Panc1 (cell line): Measurements from ENCODE around the gene KIF26A.

Source experiments
- POLR2AphosphoS5 ChIP-seq: IDR thresholded peaks from 2 replicates; pipeline ENCODE4 v1.6.1; 2012; ENCODE audit warnings: mild to moderate bottlenecking, low read depth, low read length, moderate library complexity
- TF ChIP-seq, protein P1 (sequence below): fragments of 450-650 bp; IDR thresholded peaks from 2 replicates; pipeline ENCODE4 v1.5.1; 2017; ENCODE audit warnings: mild to moderate bottlenecking

DNA sequence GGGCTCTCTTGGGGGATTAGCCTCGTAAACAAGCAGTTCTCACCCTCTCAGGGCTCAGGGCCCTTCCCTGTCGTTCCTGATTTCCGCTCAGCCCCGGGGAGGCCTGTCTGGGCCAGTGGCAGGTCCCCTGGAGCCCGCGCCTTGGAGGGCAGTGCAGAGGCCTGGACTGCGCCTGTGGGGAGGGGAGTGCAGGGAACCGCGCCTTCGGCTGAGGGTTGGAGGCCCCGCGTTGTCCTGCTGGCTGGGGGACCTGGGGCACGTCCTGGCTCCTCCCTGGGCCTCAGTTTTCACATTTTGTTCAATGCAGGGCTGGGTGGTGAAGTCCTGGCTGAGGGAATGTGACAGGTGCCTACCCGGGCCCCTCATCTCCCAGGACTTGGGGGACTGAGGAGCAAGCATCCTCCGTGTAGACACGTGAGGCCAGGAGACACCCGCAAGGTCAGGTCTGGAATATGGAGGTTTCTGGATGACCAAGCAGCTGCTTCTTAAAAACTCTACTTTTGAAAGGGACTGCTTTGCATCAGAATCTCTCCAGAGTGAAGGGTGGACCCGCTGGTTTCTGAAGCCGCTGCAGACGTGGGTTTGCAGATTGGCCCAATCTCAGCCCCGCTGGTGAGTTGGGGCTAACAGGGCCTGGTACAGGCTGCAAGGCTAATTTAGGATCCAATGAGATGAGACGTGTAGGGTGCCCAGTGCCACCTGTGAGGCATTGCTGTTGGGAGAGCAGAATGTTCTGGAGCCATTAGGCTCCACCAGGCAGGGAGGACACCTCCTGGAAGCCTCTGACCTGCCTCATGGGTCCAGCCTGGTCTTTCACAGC is 80.2 kb downstream of the KIF26A start:
- TF ChIP-seq, protein P1, sequence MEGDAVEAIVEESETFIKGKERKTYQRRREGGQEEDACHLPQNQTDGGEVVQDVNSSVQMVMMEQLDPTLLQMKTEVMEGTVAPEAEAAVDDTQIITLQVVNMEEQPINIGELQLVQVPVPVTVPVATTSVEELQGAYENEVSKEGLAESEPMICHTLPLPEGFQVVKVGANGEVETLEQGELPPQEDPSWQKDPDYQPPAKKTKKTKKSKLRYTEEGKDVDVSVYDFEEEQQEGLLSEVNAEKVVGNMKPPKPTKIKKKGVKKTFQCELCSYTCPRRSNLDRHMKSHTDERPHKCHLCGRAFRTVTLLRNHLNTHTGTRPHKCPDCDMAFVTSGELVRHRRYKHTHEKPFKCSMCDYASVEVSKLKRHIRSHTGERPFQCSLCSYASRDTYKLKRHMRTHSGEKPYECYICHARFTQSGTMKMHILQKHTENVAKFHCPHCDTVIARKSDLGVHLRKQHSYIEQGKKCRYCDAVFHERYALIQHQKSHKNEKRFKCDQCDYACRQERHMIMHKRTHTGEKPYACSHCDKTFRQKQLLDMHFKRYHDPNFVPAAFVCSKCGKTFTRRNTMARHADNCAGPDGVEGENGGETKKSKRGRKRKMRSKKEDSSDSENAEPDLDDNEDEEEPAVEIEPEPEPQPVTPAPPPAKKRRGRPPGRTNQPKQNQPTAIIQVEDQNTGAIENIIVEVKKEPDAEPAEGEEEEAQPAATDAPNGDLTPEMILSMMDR, result no peak
- TF ChIP-seq POLR2AphosphoS5, result no peak
